Sigmoid colon (tissue), 3 donors: Measurements from ENCODE around the gene PIGZ.

Experiments used
- CTCF ChIP-seq, 4 experiments: fragments of 450-650 bp in 3 of 4; fragments of 200-600 bp in 1 of 4; IDR thresholded peaks; one replicate each; pipeline ENCODE4 v1.5.1; 2016 to 2019; ENCODE audit warnings: antibody characterized with exemption in 4 of 4, mild to moderate bottlenecking in 3 of 4, moderate library complexity in 2 of 4
- POLR2A ChIP-seq, 2 donors: fragments of 450-650 bp; IDR thresholded peaks; one replicate each; pipeline ENCODE4 v1.6.1; 2016; ENCODE audit warnings: antibody characterized with exemption in 2 of 2, mild to moderate bottlenecking in 2 of 2, moderate library complexity in 2 of 2

GRCh38 chr3:197015790-197016736, 47.4 kb upstream of the PIGZ start:
- no peak for TF ChIP-seq CTCF (IDR thresholded peaks at IDR 0.05)
- no peak for TF ChIP-seq POLR2A (IDR thresholded peaks at IDR 0.05)
